Glomerular visceral epithelial cell (primary cell): ENCODE results near the gene PARD3B.

Experiments
- DNase-seq: peaks from one replicate; pipeline ENCODE4 v3.0.0-alpha.2; 2016; ENCODE audit errors: extremely low spot score

PARD3B gene

GRCh38 chr2:204705243-204705932, 160.1 kb downstream of the PARD3B start:
- peak; percentile 74 for DNase-seq

GRCh38 chr2:204706939-204707338, 161.7 kb downstream of the PARD3B start:
- DNase-seq = peak; percentile 65

- DNase-seq = no peak
Measured at GRCh38 chr2:204713211-204713610, 167.9 kb downstream of the PARD3B start.

GRCh38 chr2:204715361-204715760, 170.1 kb downstream of the PARD3B start:
- DNase-seq = no peak

GRCh38 chr2:204717591-204717990, 172.3 kb downstream of the PARD3B start:
- no peak for DNase-seq

GRCh38 chr2:204718607-204719006, 173.3 kb downstream of the PARD3B start:
- DNase-seq = no peak

- no peak for DNase-seq
Measured at GRCh38 chr2:204720874-204721273, 175.6 kb downstream of the PARD3B start.

GRCh38 chr2:204722207-204722606, 176.9 kb downstream of the PARD3B start:
- no peak for DNase-seq

GRCh38 chr2:204722691-204723090, 177.4 kb downstream of the PARD3B start:
- no peak for DNase-seq

- no peak for DNase-seq
Measured at GRCh38 chr2:204725693-204726360, 180.6 kb downstream of the PARD3B start.

- DNase-seq = no peak
Measured at GRCh38 chr2:204726831-204727230, 181.6 kb downstream of the PARD3B start.

GRCh38 chr2:204727368-204727767, 182.1 kb downstream of the PARD3B start:
- DNase-seq = no peak

GRCh38 chr2:204730603-204731002, 185.3 kb downstream of the PARD3B start:
- DNase-seq = no peak

GRCh38 chr2:204732019-204732418, 186.7 kb downstream of the PARD3B start:
- DNase-seq = peak; percentile 51

GRCh38 chr2:204737296-204737695, 192.0 kb downstream of the PARD3B start:
- no peak for DNase-seq

- DNase-seq = no peak
Measured at GRCh38 chr2:204738721-204739120, 193.4 kb downstream of the PARD3B start.

GRCh38 chr2:204743393-204743960, 198.2 kb downstream of the PARD3B start:
- DNase-seq = no peak

GRCh38 chr2:204744506-204744905, 199.2 kb downstream of the PARD3B start:
- DNase-seq = no peak

GRCh38 chr2:204748286-204748685, 203.0 kb downstream of the PARD3B start:
- no peak for DNase-seq

GRCh38 chr2:204749319-204749718, 204.0 kb downstream of the PARD3B start:
- DNase-seq = peak; percentile 18

GRCh38 chr2:204750389-204750788, 205.1 kb downstream of the PARD3B start:
- no peak for DNase-seq

- no peak for DNase-seq
Measured at GRCh38 chr2:204751472-204751871, 206.2 kb downstream of the PARD3B start.

- DNase-seq = no peak
Measured at GRCh38 chr2:204753841-204754240, 208.6 kb downstream of the PARD3B start.
